Fibroblast of lung (primary cell): ENCODE measurements around the gene RPL36AL. TPM values are rescaled to one million over a fixed set of nuclear protein-coding genes. Genes with fewer than 3 reads are reported as not detected.
"Not testable (repeated sequence)": the region's sequence is repeated elsewhere in the genome, so short reads cannot be mapped to it uniquely, and the experiment has no call there.

Experiments
- DNase-seq, 2 donors: peaks; one replicate each; pipeline versions ENCODE4 v3.0.0 to v3.0.0-alpha.2; 2010; ENCODE audit warnings: low read depth in 2 of 2
- H2AFZ ChIP-seq: 2 replicates; pipeline ENCODE4 v1.5.1; 2012; ENCODE audit warnings: low read length, control low read depth, inconsistent platforms
- H3K27ac ChIP-seq: 2 replicates; pipeline ENCODE4 v1.5.1; 2011; ENCODE audit warnings: low read length, control low read depth; ENCODE audit not compliant: insufficient read depth
- H3K27me3 ChIP-seq: 2 replicates; pipeline ENCODE4 v1.5.1; 2011; ENCODE audit warnings: mild to moderate bottlenecking, low read length; ENCODE audit not compliant: control insufficient read depth, insufficient read depth
- H3K36me3 ChIP-seq: 2 replicates; pipeline ENCODE4 v1.5.1; 2011; ENCODE audit warnings: low read length; ENCODE audit not compliant: control insufficient read depth, insufficient read depth
- H3K4me1 ChIP-seq: 2 replicates; pipeline ENCODE4 v1.5.1; 2011; ENCODE audit warnings: low read length; ENCODE audit not compliant: control insufficient read depth, insufficient read depth; ENCODE audit errors: extremely low read depth
- H3K4me2 ChIP-seq: 2 replicates; pipeline ENCODE4 v1.5.1; 2011; ENCODE audit warnings: low read length, control low read depth; ENCODE audit not compliant: insufficient read depth; ENCODE audit errors: extremely low read depth
- H3K4me3 ChIP-seq, 4 experiments: fragments of 200-600 bp in 1 of 4; sonication (generic) in 1 of 4; replicated peaks in 1 of 4; 2 replicates each; pipeline ENCODE4 v1.5.1; 2011 to 2016; ENCODE audit warnings: low read length in 4 of 4, low read depth in 3 of 4, mild to moderate bottlenecking in 3 of 4, control low read depth in 2 of 4, inconsistent platforms in 1 of 4, mixed read lengths in 1 of 4; ENCODE audit not compliant: insufficient read depth in 1 of 4; ENCODE audit errors: control extremely low read depth in 1 of 4
- H3K79me2 ChIP-seq: 2 replicates; pipeline ENCODE4 v1.5.1; 2012; ENCODE audit warnings: mild to moderate bottlenecking, low read length, inconsistent platforms; ENCODE audit not compliant: control insufficient read depth, insufficient read depth
- H3K9ac ChIP-seq: 2 replicates; pipeline ENCODE4 v1.5.1; 2011; ENCODE audit warnings: mild to moderate bottlenecking, low read length, control low read depth; ENCODE audit not compliant: insufficient read depth
- H3K9me3 ChIP-seq: 2 replicates; pipeline ENCODE4 v1.5.1; 2012; ENCODE audit warnings: low read depth, low read length; ENCODE audit not compliant: control insufficient read depth, insufficient read depth
- H4K20me1 ChIP-seq: 2 replicates; pipeline ENCODE4 v1.5.1; 2011; ENCODE audit warnings: low read length; ENCODE audit not compliant: control insufficient read depth, insufficient read depth; ENCODE audit errors: extremely low read depth
- CTCF ChIP-seq, 2 donors: IDR thresholded peaks in 1 of 2; conservative IDR thresholded peaks in 1 of 2; 1 replicate in 1 of 2; 2 replicates in 1 of 2; pipeline ENCODE4 v1.5.1; 2011 to 2012; ENCODE audit warnings: low read length in 2 of 2, control low read depth in 1 of 2, inconsistent platforms in 1 of 2, low read depth in 1 of 2, mild to moderate bottlenecking in 1 of 2
- EZH2 ChIP-seq: IDR thresholded peaks from 2 replicates; pipeline ENCODE4 v1.5.1; 2012; ENCODE audit warnings: low read length, control low read depth, mild to moderate bottlenecking; ENCODE audit errors: missing control alignments
- polyA minus RNA-seq: library from RNA; depleted of rRNA, polyadenylated mRNA; stranded (reverse); fragments of >200 nt; gene quantifications from 2 replicates; pipeline ENCODE4 v1.2.3, GENCODE V29; 2011; ENCODE audit warnings: low replicate concordance
- polyA plus RNA-seq, 2 donors: library from polyadenylated mRNA; depleted of rRNA in 1 of 2; stranded (reverse) in 1 of 2; unstranded in 1 of 2; fragments of >200 nt; gene quantifications; 2 replicates each; pipeline ENCODE4 v1.2.1, GENCODE V29; 2011 to 2012; ENCODE audit warnings: missing spikeins in 1 of 2
- total RNA-seq: library from RNA; depleted of rRNA; stranded (reverse); fragments of >200 nt; gene quantifications from 2 replicates; pipeline ENCODE4 v1.2.1, GENCODE V29; 2014

RPL36AL gene
- total RNA-seq (281 and 528 TPM in 2 replicates), polyA plus RNA-seq (383 and 523 TPM in 2 replicates), polyA minus RNA-seq (0.52 and 11.9 TPM in 2 replicates)
- 481 and 552 TPM in 2 replicates for polyA plus RNA-seq (2012)

GRCh38 chr14:49620182-49621113, at the start of gene RPL36AL, which contains the start of gene MGAT2:
TSS of gene RPL36AL (minus strand) at chr14:49620626. CDS start at chr14:49619104, 1,522 bp downstream.
TSS of gene MGAT2 (plus strand) at chr14:49620799. CDS start at chr14:49621269, 470 bp downstream.
- H3K27ac ChIP-seq: peak within 1 kb of the TSS; percentile 98
- H3K4me2 ChIP-seq: peak within 1 kb of the TSS; percentile 80
- no peaks in the 10 kb centered on the region for H3K27me3 ChIP-seq
- H3K9me3 ChIP-seq: no peaks in the 10 kb centered on the region
- peak within 1 kb of the TSS; percentile 86 for H2AFZ ChIP-seq
- H3K4me1 ChIP-seq: peaks cover 12% of the 10 kb centered on the region
- peaks cover 6% of the 10 kb centered on the region for H3K36me3 ChIP-seq
- no peaks in the 10 kb centered on the region for H4K20me1 ChIP-seq
- H3K4me3 ChIP-seq: peak within 1 kb of the TSS; percentile 84 to 98 (median 95)
- TF ChIP-seq EZH2: no peak
- TF ChIP-seq CTCF (conservative IDR thresholded peaks at IDR 0.05 in 1 of 2, IDR thresholded peaks at IDR 0.05 in 1 of 2; ENCODE audit: low read depth in 1 of 2, low read length in 2 of 2): peak; percentile 33 to 36
- peak; percentile 99 for DNase-seq
- H3K9ac ChIP-seq: peak within 1 kb of the TSS; percentile 89
- H3K79me2 ChIP-seq: peaks cover 64% of the 10 kb centered on the region

GRCh38 chr14:49659526-49660455, 39.4 kb upstream of the RPL36AL start:
- H3K9ac ChIP-seq: no peak overlapping the region
- no peaks in the 10 kb centered on the region for H3K9me3 ChIP-seq
- H3K36me3 ChIP-seq: no peaks in the 10 kb centered on the region
- H3K4me3 ChIP-seq: no peak overlapping the region
- TF ChIP-seq CTCF (conservative IDR thresholded peaks at IDR 0.05 in 1 of 2, IDR thresholded peaks at IDR 0.05 in 1 of 2; ENCODE audit: low read depth in 1 of 2, low read length in 2 of 2) (no peak), EZH2 (no peak)
- no peaks in the 10 kb centered on the region for H3K4me1 ChIP-seq
- H4K20me1 ChIP-seq: no peaks in the 10 kb centered on the region
- H3K27me3 ChIP-seq: no peaks in the 10 kb centered on the region
- no peak overlapping the region for H3K27ac ChIP-seq
- H3K4me2 ChIP-seq: no peak overlapping the region
- no peak overlapping the region for H2AFZ ChIP-seq
- H3K79me2 ChIP-seq: no peaks in the 10 kb centered on the region
- DNase-seq: no peak

- peak; percentile 7 to 23 for DNase-seq
Observed at GRCh38 chr14:49657500-49657899, 37.1 kb upstream of the RPL36AL start.

More at GRCh38 chr14:49657500-49657899, 37.1 kb upstream of the RPL36AL start:
- H3K36me3 ChIP-seq, H2AFZ ChIP-seq, H3K4me3 ChIP-seq, H3K4me1 ChIP-seq, H3K27me3 ChIP-seq, H3K9ac ChIP-seq, H3K9me3 ChIP-seq, H3K27ac ChIP-seq, H3K4me2 ChIP-seq, H4K20me1 ChIP-seq, H3K79me2 ChIP-seq: not testable (repeated sequence)
